ENCODE measurements around the gene AK2.

Gene AK2

GRCh38 chr1:33021567-33022431 lies 14.9 kb downstream of the AK2 start:
- no peak for DNase-seq

GRCh38 chr1:33018112-33018511 lies 18.6 kb downstream of the AK2 start:
- no peak for DNase-seq

- DNase-seq, result no peak
Measured at GRCh38 chr1:33017175-33017574, 19.5 kb downstream of the AK2 start.

GRCh38 chr1:33015216-33015615 lies 21.5 kb downstream of the AK2 start:
- no peak for DNase-seq

- no peak for DNase-seq
Measured at GRCh38 chr1:33014464-33015163, 22.1 kb downstream of the AK2 start.

GRCh38 chr1:33013791-33014190 lies 22.9 kb downstream of the AK2 start:
- DNase-seq, result no peak

- no peak for DNase-seq
Measured at GRCh38 chr1:33012165-33012564, 24.5 kb downstream of the AK2 start.

DNA sequence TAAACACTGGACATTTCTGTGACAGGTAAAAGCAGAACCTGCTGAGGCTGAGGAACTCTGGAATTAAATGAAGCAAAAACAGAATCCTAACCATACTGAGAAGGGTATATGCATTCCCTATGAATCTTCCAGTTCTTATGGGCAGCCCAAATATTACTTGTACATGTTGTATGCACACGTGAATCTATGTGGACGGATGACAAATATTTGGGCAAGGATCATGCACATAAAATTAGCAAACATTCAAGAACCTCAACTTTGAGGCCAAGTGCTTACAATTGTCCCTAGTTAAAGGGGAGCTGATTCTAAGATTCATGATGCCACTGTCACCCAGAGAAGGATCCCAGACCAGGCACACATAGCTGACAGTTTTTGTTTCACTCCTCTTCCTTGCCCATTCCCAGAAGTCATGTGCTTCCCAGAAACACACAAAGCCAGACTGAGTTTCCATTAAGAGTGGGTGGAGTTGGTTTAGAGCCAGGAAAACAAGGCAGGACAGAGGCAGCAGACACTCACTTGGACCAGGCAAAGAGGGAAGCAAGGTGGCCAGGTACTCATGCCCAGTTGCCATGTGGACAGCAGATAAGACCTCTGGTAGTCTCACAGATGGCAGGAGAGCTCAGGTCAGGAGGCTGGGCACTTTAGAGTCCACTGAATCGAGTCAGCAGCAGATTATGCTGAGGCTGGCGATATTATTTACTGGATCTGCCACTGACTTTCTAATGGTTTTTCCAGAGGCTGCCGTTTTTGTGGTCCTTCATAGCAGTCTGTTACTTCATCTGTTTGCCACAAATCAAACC lies 25.6 kb downstream of the AK2 start:
- no peak for DNase-seq

DNA sequence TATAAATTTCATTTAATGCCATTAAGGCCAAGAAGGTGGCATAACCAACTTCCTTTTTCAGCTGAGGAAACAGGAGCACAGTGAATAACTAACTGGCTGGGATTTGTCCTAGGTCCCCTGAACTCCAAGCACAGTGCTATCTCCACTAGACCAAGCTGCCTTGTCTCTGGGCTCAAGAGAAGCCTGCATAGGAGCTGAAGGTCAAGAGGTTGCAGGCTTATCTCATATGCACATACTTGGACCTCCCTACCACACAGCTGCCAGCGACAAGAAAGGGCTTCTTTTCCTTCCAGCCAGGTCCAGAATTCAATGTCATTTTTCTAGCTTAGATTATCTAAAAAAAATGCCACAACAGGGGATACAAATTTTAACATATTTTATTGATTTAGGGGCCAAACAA lies 27.1 kb downstream of the AK2 start:
- no peak for DNase-seq

GRCh38 chr1:33008051-33008914 lies 28.4 kb downstream of the AK2 start:
- no peak for DNase-seq

GRCh38 chr1:33007190-33008050 lies 29.3 kb downstream of the AK2 start:
- no peak for DNase-seq

- no peak for DNase-seq
Measured at GRCh38 chr1:33005838-33006421, 30.8 kb downstream of the AK2 start.

GRCh38 chr1:33005117-33005837 lies 31.4 kb downstream of the AK2 start:
- DNase-seq, result no peak

DNA sequence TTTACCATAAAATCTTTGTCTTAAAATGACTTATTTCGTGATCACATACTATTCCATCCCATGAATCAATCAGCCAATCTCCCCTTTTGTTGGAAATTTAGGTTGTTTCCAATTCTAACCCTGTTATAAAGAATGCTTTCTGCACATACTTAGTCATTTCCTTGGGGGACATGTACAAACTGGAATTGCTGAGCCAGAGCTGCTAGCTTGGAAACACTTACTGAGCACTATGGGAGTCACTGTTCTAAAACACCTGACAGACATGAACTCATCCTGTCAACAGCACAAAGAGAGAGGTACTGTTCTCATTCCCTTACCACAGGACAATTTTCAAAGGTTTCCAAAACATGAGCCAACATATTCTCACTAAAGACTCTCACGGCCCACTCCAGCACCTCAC lies 32.1 kb downstream of the AK2 start:
- DNase-seq, result no peak

DNA sequence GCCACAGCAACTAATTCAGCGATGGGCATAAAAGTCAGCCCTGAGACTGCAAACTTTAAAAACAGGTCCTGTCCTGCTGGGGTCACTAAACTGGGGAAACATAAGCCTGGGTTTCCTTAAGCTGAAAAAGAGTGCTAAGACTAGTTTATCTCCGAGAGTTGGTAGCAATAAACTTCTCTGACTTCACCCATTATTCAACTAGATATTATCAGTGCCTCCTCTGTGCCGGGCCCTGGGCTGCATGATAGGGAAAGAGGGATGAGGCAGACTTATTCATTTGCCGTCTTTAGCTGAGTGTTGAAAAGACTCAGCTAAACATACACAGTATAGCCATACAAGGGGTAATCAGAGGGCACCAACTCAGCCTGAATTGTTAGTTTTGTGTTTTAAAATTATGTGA lies 33.0 kb downstream of the AK2 start:
- no peak for DNase-seq

GRCh38 chr1:33002006-33002405 lies 34.7 kb downstream of the AK2 start:
- DNase-seq, result no peak

- no peak for DNase-seq
Measured at GRCh38 chr1:33001282-33001681, 35.4 kb downstream of the AK2 start.

GRCh38 chr1:33000427-33001026 lies 36.2 kb downstream of the AK2 start:
- no peak for DNase-seq

DNA sequence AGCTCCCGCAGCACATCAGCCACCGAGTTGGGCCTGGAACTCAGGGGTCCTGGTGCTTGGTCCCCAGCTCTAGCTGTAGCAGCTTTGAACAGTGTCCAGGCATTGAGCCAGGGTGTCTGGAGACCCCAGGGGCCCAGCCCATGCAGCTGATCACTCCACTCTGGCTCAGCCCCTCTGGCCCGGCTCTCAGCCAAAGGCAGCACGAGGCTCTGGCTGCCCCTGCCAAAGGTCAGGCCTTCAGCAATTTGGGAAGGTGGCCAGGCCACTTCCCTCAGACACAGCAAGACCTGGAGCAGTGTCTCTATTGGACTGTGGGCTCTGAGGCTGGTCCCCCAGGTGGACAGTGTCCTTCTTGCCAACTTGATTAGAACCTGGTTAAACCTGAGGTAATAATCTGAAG lies 37.7 kb downstream of the AK2 start:
- DNase-seq, result no peak

GRCh38 chr1:32998064-32998463 lies 38.6 kb downstream of the AK2 start:
- DNase-seq, result no peak

Measured in activated naive CD4-positive, alpha-beta T cell treated with Interleukin-2 at 50 U/mL for 16 hours (primary cell).